ENCODE results near the gene CCDC179. TPM values are rescaled to one million over a fixed set of nuclear protein-coding genes. Genes with fewer than 3 reads are reported as not detected.

Gene CCDC179
- total and polyA plus RNA-seq, 12 donors = not detected

GRCh38 chr11:22809893-22810292 lies 50.4 kb downstream of the CCDC179 start:
- H3K36me3 ChIP-seq = peaks cover 0 to 12% (median 0%) of the 10 kb centered on the region in 9 donors
- no peak for DNase-seq
- peaks cover 8 to 34% (median 13%) of the 10 kb centered on the region in 9 donors for H3K4me1 ChIP-seq
- H3K9me3 ChIP-seq = peaks cover 0 to 8% (median 0%) of the 10 kb centered on the region in 11 donors
- TF ChIP-seq CTCF (IDR thresholded peaks at IDR 0.05) = no peak
- no peak for ATAC-seq
- intact Hi-C loops (cut with DNase I) = no loop called here
- H3K4me3 ChIP-seq = no peak overlapping the region
- 88 to 96% methylated on average over 3 of the region's 3 CpGs for WGBS, 2 donors
- H3K27ac ChIP-seq = peak overlapping the region in 1 of 10 donors; percentile 79
- no peaks in the 10 kb centered on the region for H3K27me3 ChIP-seq

GRCh38 chr11:22808571-22809197 lies 51.6 kb downstream of the CCDC179 start:
- DNase-seq (peak in 1 of 2 donors; percentile 53), ATAC-seq (peak in 5 of 8 donors; percentile 12 to 41 (median 26))
- Histone ChIP-seq H3K4me3 (no peak overlapping the region), H3K9me3 (peaks cover 0 to 8% (median 0%) of the 10 kb centered on the region in 11 donors), H3K27ac (peak overlapping the region in 8 of 10 donors; percentile 10 to 79 (median 52)), H3K36me3 (peaks cover 0 to 10% (median 0%) of the 10 kb centered on the region in 9 donors), H3K4me1 (peaks cover 8 to 34% (median 13%) of the 10 kb centered on the region in 9 donors), H3K27me3 (no peaks in the 10 kb centered on the region)
- WGBS, 2 donors = 69 to 78% methylated on average over 3 of the region's 3 CpGs
- TF ChIP-seq CTCF (IDR thresholded peaks at IDR 0.05) = peak in 1 of 9 donors; percentile 9
- intact Hi-C loops (cut with DNase I) = no loop called here

GRCh38 chr11:22807855-22808570 lies 52.3 kb downstream of the CCDC179 start:
- peak; percentile 44 to 90 (median 82) for ATAC-seq
- H3K27ac ChIP-seq = peak overlapping the region in 8 of 10 donors; percentile 6 to 79 (median 51)
- intact Hi-C loops (cut with DNase I) = no loop called here

More at GRCh38 chr11:22807855-22808570, 52.3 kb downstream of the CCDC179 start:
- Histone ChIP-seq H3K36me3 (peaks cover 0 to 10% (median 0%) of the 10 kb centered on the region in 9 donors), H3K4me1 (peaks cover 8 to 34% (median 13%) of the 10 kb centered on the region in 9 donors), H3K4me3 (no peak overlapping the region), H3K27me3 (no peaks in the 10 kb centered on the region), H3K9me3 (peaks cover 0 to 8% (median 0%) of the 10 kb centered on the region in 11 donors)
- WGBS, 2 donors = 62 to 66% methylated on average over 2 of the region's 2 CpGs
- TF ChIP-seq CTCF (IDR thresholded peaks at IDR 0.05) = no peak
- DNase-seq = no peak

All from heart right ventricle (tissue), 16 donors.